Kidney epithelial cell (primary cell): ENCODE measurements around the gene ATP13A2. TPM values are rescaled to one million over a fixed set of nuclear protein-coding genes. Genes with fewer than 3 reads are reported as not detected.

ENCODE experiments used
- DNase-seq: peaks from one replicate; pipeline ENCODE4 v3.0.0-alpha.2; 2010; ENCODE audit warnings: low read depth
- H3K27me3 ChIP-seq: 2 replicates; pipeline ENCODE4 v1.6.0; 2011; ENCODE audit warnings: low read length; ENCODE audit not compliant: control insufficient read depth, insufficient read depth
- H3K36me3 ChIP-seq: 2 replicates; pipeline ENCODE4 v1.5.1; 2011; ENCODE audit warnings: low read length; ENCODE audit not compliant: control insufficient read depth, insufficient read depth
- H3K4me3 ChIP-seq: 2 replicates; pipeline ENCODE4 v1.5.1; 2011; ENCODE audit warnings: low read depth, mild to moderate bottlenecking, control low read depth, low read length
- CTCF ChIP-seq: IDR thresholded peaks from 2 replicates; pipeline ENCODE4 v1.5.1; 2011; ENCODE audit warnings: mild to moderate bottlenecking, moderate library complexity, low read length, control low read depth, inconsistent platforms; ENCODE audit not compliant: insufficient read depth, poor library complexity, severe bottlenecking
- total RNA-seq: library from RNA; depleted of rRNA; stranded (reverse); fragments of >200 nt; gene quantifications from 2 replicates; pipeline ENCODE4 v1.2.3, GENCODE V29; 2015

ATP13A2 gene
- total RNA-seq, 1 donor from 2014 or later, result 74.1 TPM

- no peak for DNase-seq
- peaks cover 1% of the 10 kb centered on the region for H3K36me3 ChIP-seq
- H3K4me3 ChIP-seq, result no peak overlapping the region
- H3K27me3 ChIP-seq, result no peaks in the 10 kb centered on the region
- TF ChIP-seq CTCF, result no peak
Measured at GRCh38 chr1:16970132-16970910, 41.4 kb downstream of the ATP13A2 start.

DNA sequence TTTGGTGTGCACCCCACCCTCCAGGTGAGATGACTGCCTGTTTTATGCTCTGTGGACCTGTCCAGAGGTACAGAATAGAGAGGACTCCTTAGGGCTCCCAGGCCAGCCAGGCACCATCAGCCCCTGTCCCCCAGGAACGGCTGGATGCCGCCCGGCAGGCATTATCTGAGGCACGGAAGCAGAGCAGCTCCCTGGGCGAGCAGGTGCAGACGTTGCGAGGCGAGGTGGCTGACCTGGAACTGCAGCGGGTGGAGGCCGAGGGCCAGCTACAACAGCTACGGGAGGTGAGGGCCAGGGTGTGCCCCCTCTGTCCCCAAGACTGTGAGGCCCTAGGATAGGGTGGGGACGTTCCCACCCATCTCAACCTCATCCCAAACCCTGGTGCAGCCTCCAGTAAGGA, 42.1 kb downstream of the ATP13A2 start:
- Histone ChIP-seq H3K36me3 (peaks cover 1% of the 10 kb centered on the region), H3K27me3 (no peaks in the 10 kb centered on the region), H3K4me3 (no peak overlapping the region)
- no peak for DNase-seq
- TF ChIP-seq CTCF, result no peak

- no peak overlapping the region for H3K4me3 ChIP-seq
- H3K36me3 ChIP-seq, result peaks cover 1% of the 10 kb centered on the region
- DNase-seq, result no peak
- no peak for TF ChIP-seq CTCF
- no peaks in the 10 kb centered on the region for H3K27me3 ChIP-seq
Measured at GRCh38 chr1:16969057-16969611, 42.6 kb downstream of the ATP13A2 start.

- H3K36me3 ChIP-seq, result peaks cover 1% of the 10 kb centered on the region
- no peak for DNase-seq
- no peak for TF ChIP-seq CTCF
- H3K4me3 ChIP-seq, result no peak overlapping the region
- H3K27me3 ChIP-seq, result no peaks in the 10 kb centered on the region
Measured at GRCh38 chr1:16968372-16968771, 43.4 kb downstream of the ATP13A2 start.

- no peaks in the 10 kb centered on the region for H3K27me3 ChIP-seq
- H3K36me3 ChIP-seq, result no peaks in the 10 kb centered on the region
- no peak for TF ChIP-seq CTCF
- no peak overlapping the region for H3K4me3 ChIP-seq
- no peak for DNase-seq
Measured at GRCh38 chr1:16967962-16968361, 43.8 kb downstream of the ATP13A2 start.

DNA sequence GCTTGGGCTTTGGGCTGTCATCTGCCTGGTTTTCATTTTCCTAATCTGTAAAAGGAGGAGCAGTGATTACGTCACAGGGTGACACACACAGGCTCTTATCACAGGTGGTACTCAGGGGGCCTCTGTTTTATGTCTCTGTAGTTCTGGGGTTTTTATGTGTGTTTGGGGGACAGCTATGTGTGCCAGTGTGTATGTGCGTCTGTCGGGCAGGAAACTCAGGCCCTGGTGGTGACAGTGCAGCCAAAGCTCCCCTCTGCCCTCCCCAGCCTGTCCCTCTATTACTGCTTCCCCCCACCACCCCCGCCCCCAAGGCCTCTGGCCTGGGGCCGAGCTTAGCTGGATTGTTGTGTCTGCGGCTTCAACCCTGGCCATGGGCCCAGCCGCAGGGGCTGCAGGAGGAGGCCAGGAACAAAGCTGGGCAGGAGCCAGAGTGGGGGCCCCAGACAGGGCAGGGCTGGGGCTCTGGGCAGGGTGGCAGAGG, 44.6 kb downstream of the ATP13A2 start:
- Histone ChIP-seq H3K36me3 (no peaks in the 10 kb centered on the region), H3K27me3 (no peaks in the 10 kb centered on the region), H3K4me3 (no peak overlapping the region)
- TF ChIP-seq CTCF, result no peak
- no peak for DNase-seq
